ENCODE data around the gene ARMC2.

ARMC2 gene

DNA sequence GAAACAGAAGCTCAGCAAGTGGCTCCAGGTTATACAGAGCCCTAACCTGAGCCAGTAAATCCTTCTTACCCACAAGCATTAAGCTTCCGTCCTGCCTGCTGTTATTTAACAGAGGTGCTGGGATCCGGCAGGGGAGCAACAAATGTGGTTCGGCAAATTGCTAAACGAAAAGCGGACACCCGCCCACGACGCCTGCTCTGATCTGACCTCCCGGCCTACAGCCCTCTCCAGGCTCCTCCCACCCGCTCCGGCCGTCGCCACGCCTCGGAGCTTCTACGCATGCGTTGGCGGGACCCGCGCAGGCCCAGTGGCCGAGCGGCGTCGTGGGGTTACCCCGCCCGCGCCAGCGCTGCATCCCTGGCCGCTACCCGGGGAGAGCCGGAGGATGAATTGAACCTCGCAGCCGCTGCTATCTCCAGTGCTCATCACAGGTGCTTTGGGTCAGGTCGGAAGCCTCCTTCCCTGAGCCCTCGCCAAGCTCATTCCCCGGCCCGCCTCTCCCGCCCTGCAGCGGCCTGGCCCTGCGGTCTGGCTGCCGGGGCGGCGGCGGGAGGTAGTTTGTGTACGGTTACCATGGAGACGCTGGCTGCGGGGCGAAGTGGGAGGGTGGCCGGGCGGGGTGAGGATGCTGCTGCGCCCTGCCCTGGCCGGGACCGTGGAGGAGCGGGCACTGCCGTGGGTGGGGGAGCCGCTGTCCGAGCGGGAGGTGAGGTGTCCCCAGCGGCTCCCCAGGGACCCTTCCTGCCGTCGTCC is at the start of gene ARMC2:
Gene ARMC2 (plus strand): TSS at position 307 of the 753 bp plus-strand sequence. CDS start 5,846 bp downstream, outside the sequence.
- no peaks in the 10 kb centered on the region for H3K27me3 ChIP-seq (ENCODE audit: insufficient read depth, insufficient read length)
- no peaks in the 10 kb centered on the region for H3K4me1 ChIP-seq (ENCODE audit: insufficient read depth, insufficient read length)
- no peaks in the 10 kb centered on the region for H3K36me3 ChIP-seq (ENCODE audit: insufficient read depth, insufficient read length, low read length)
- H3K9ac ChIP-seq (ENCODE audit: insufficient read length, low read depth) = peak within 1 kb of the TSS; percentile 82
- peak within 1 kb of the TSS; percentile 76 for H3K4me3 ChIP-seq (ENCODE audit: insufficient read length, low read depth)
- TF ChIP-seq YY1 (IDR thresholded peaks at IDR 0.05; ENCODE audit: insufficient read depth, insufficient read length) (no peak), ZNF274 (IDR thresholded peaks at IDR 0.05; ENCODE audit: low read depth, low read length) (no peak), SUZ12 (IDR thresholded peaks at IDR 0.05; ENCODE audit: extremely low read depth, insufficient read depth, insufficient read length) (no peak)
- H3K9me3 ChIP-seq (ENCODE audit: insufficient read depth, low read length) = no peaks in the 10 kb centered on the region
- peak; percentile 71 for DNase-seq (ENCODE audit: low read depth, low spot score)

DNA sequence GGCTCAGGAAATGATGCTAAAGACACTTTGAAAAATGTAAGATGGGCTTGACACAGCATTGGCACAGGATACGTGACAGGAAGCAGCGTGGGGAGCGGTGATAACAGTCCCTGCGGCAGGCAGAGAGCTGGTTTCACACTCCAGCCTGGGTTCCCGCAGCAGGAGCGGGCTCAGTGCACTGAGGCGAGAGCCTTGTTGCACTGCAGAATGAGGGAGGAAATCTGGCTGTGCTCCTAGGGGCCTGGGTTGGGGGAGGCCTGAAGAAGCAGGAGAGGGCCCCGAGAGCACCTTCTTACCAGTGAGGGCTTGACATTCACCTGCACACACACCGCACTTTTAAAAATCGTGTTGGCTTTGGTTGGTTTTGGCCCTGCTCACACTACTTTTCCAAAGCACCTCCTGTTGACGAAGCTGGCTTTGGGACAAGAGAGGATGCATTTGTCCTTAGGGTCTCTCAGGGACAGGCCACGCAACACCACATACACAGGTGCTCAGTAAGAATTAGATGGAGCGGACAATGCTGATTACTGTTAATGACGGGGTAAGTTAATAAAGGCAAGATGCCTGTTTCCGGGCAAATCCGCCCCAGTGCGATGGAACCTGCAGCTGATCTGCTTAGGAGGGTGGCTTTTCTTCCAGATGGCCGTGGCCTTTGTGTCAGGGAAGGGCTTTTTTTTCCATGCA is 49.4 kb upstream of the ARMC2 start:
- Histone ChIP-seq H3K27me3 (ENCODE audit: insufficient read depth, insufficient read length) (peaks cover 3% of the 10 kb centered on the region), H3K9me3 (ENCODE audit: insufficient read depth, low read length) (no peaks in the 10 kb centered on the region), H3K4me1 (ENCODE audit: insufficient read depth, insufficient read length) (no peaks in the 10 kb centered on the region), H3K36me3 (ENCODE audit: insufficient read depth, insufficient read length, low read length) (no peaks in the 10 kb centered on the region), H3K4me3 (ENCODE audit: insufficient read length, low read depth) (no peak overlapping the region), H3K9ac (ENCODE audit: insufficient read length, low read depth) (no peak overlapping the region)
- TF ChIP-seq SUZ12 (IDR thresholded peaks at IDR 0.05; ENCODE audit: extremely low read depth, insufficient read depth, insufficient read length) = no peak
- no peak for DNase-seq (ENCODE audit: low read depth, low spot score)

GRCh38 chr6:108799354-108799717 is 48.9 kb upstream of the ARMC2 start:
- DNase-seq (ENCODE audit: low read depth, low spot score) = no peak
- H3K27me3 ChIP-seq (ENCODE audit: insufficient read depth, insufficient read length) = peaks cover 3% of the 10 kb centered on the region
- no peak for TF ChIP-seq YY1 (IDR thresholded peaks at IDR 0.05; ENCODE audit: insufficient read depth, insufficient read length)
- H3K9ac ChIP-seq (ENCODE audit: insufficient read length, low read depth) = no peak overlapping the region
- H3K4me3 ChIP-seq (ENCODE audit: insufficient read length, low read depth) = no peak overlapping the region
- H3K4me1 ChIP-seq (ENCODE audit: insufficient read depth, insufficient read length) = no peaks in the 10 kb centered on the region
- no peaks in the 10 kb centered on the region for H3K36me3 ChIP-seq (ENCODE audit: insufficient read depth, insufficient read length, low read length)
- H3K9me3 ChIP-seq (ENCODE audit: insufficient read depth, low read length) = no peaks in the 10 kb centered on the region

DNA sequence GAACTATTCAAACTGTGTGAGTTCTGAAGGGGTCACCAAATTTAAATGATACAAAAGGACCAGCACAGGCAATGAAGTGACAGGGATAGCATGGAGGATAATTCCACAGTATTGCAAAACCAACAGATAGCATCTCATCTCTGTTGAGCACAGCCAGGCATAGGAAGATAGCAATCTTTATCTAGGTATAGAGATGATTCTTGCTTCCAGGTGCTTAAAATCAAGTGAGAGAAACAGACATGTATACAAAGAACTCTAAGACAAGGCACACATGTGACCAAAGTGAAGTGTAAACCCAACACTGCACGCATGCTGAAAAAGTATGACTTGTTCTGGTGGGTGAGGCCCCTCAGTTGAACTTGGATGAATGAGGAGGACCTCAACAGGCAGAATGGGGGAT is 48.4 kb upstream of the ARMC2 start:
- Histone ChIP-seq H3K4me1 (ENCODE audit: insufficient read depth, insufficient read length) (no peaks in the 10 kb centered on the region), H3K9ac (ENCODE audit: insufficient read length, low read depth) (no peak overlapping the region)
- TF ChIP-seq SUZ12 (IDR thresholded peaks at IDR 0.05; ENCODE audit: extremely low read depth, insufficient read depth, insufficient read length) (no peak), YY1 (IDR thresholded peaks at IDR 0.05; ENCODE audit: insufficient read depth, insufficient read length) (no peak), ZNF274 (IDR thresholded peaks at IDR 0.05; ENCODE audit: low read depth, low read length) (no peak)

GRCh38 chr6:108800427-108800864 is 47.8 kb upstream of the ARMC2 start:
- H3K36me3 ChIP-seq (ENCODE audit: insufficient read depth, insufficient read length, low read length) = no peaks in the 10 kb centered on the region
- no peak for DNase-seq (ENCODE audit: low read depth, low spot score)
- H3K27me3 ChIP-seq (ENCODE audit: insufficient read depth, insufficient read length) = peaks cover 3% of the 10 kb centered on the region
- no peaks in the 10 kb centered on the region for H3K4me1 ChIP-seq (ENCODE audit: insufficient read depth, insufficient read length)
- no peak overlapping the region for H3K4me3 ChIP-seq (ENCODE audit: insufficient read length, low read depth)
- no peak for TF ChIP-seq ZNF274 (IDR thresholded peaks at IDR 0.05; ENCODE audit: low read depth, low read length)
- TF ChIP-seq YY1 (IDR thresholded peaks at IDR 0.05; ENCODE audit: insufficient read depth, insufficient read length) = no peak
- TF ChIP-seq SUZ12 (IDR thresholded peaks at IDR 0.05; ENCODE audit: extremely low read depth, insufficient read depth, insufficient read length) = no peak
- H3K9ac ChIP-seq (ENCODE audit: insufficient read length, low read depth) = no peak overlapping the region
- H3K9me3 ChIP-seq (ENCODE audit: insufficient read depth, low read length) = no peaks in the 10 kb centered on the region

More for the DNA sequence above, 48.4 kb upstream of the ARMC2 start:
- no peak overlapping the region for H3K4me3 ChIP-seq (ENCODE audit: insufficient read length, low read depth)
- DNase-seq (ENCODE audit: low read depth, low spot score) = no peak
- peaks cover 3% of the 10 kb centered on the region for H3K27me3 ChIP-seq (ENCODE audit: insufficient read depth, insufficient read length)
- H3K36me3 ChIP-seq (ENCODE audit: insufficient read depth, insufficient read length, low read length) = no peaks in the 10 kb centered on the region
- H3K9me3 ChIP-seq (ENCODE audit: insufficient read depth, low read length) = no peaks in the 10 kb centered on the region

DNA sequence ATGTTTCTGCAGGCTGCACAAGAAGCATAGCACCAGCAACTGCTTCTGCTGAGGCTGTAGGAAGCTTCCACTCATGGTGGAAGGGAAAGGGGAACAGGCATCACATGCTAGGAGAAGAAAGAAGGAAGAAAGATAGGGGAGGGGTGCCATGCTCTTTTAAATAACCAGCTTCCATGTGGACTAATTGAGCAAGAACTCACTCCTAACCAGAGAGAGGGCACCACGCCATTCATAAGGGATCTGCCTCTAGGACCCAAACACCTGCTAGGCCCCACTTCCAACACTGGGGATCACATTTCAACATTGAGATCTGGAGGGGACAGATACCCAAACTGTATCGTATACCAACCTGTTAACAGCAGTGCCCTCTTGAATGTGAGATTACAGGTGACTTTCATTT is 46.9 kb upstream of the ARMC2 start:
- DNase-seq (ENCODE audit: low read depth, low spot score) = no peak
- Histone ChIP-seq H3K36me3 (ENCODE audit: insufficient read depth, insufficient read length, low read length) (no peaks in the 10 kb centered on the region), H3K9me3 (ENCODE audit: insufficient read depth, low read length) (no peaks in the 10 kb centered on the region), H3K4me1 (ENCODE audit: insufficient read depth, insufficient read length) (no peaks in the 10 kb centered on the region), H3K9ac (ENCODE audit: insufficient read length, low read depth) (no peak overlapping the region), H3K27me3 (ENCODE audit: insufficient read depth, insufficient read length) (peaks cover 3% of the 10 kb centered on the region), H3K4me3 (ENCODE audit: insufficient read length, low read depth) (no peak overlapping the region)
- TF ChIP-seq SUZ12 (IDR thresholded peaks at IDR 0.05; ENCODE audit: extremely low read depth, insufficient read depth, insufficient read length) (no peak), ZNF274 (IDR thresholded peaks at IDR 0.05; ENCODE audit: low read depth, low read length) (no peak), YY1 (IDR thresholded peaks at IDR 0.05; ENCODE audit: insufficient read depth, insufficient read length) (no peak)

GRCh38 chr6:108803982-108804490 is 44.2 kb upstream of the ARMC2 start:
- TF ChIP-seq SUZ12 (IDR thresholded peaks at IDR 0.05; ENCODE audit: extremely low read depth, insufficient read depth, insufficient read length) = no peak
- TF ChIP-seq YY1 (IDR thresholded peaks at IDR 0.05; ENCODE audit: insufficient read depth, insufficient read length) = no peak
- TF ChIP-seq ZNF274 (IDR thresholded peaks at IDR 0.05; ENCODE audit: low read depth, low read length) = no peak
- H3K4me1 ChIP-seq (ENCODE audit: insufficient read depth, insufficient read length) = no peaks in the 10 kb centered on the region
- H3K9ac ChIP-seq (ENCODE audit: insufficient read length, low read depth) = no peak overlapping the region
- H3K9me3 ChIP-seq (ENCODE audit: insufficient read depth, low read length) = no peaks in the 10 kb centered on the region
- H3K27me3 ChIP-seq (ENCODE audit: insufficient read depth, insufficient read length) = peaks cover 3% of the 10 kb centered on the region
- no peaks in the 10 kb centered on the region for H3K36me3 ChIP-seq (ENCODE audit: insufficient read depth, insufficient read length, low read length)
- no peak overlapping the region for H3K4me3 ChIP-seq (ENCODE audit: insufficient read length, low read depth)
- no peak for DNase-seq (ENCODE audit: low read depth, low spot score)

Data from NT2/D1 (cell line).